ENCODE results near the gene PPP1R37.

The PPP1R37 gene

GRCh38 chr19:45158503-45159209, 65.7 kb downstream of the PPP1R37 start:
- POLR2A ChIA-PET (ENCODE audit: low non-redundant PET) = no interaction called here
- no peak for DNase-seq (ENCODE audit: low spot score)

GRCh38 chr19:45159210-45159970, 66.4 kb downstream of the PPP1R37 start:
- CTCF ChIA-PET = interaction anchor here (0.5 to 1.2 kb wide), 3 partner anchors 12 to 118 kb away, joined by 3 to 4 read pairs (median 4); no protein-coding TSS in a partner anchor
- H3K27ac ChIP-seq = peak overlapping the region; percentile 89
- DNase-seq (ENCODE audit: low spot score) = no peak
- POLR2A ChIA-PET (ENCODE audit: low non-redundant PET) = no interaction called here
- TF ChIP-seq CTCF (conservative IDR thresholded peaks at IDR 0.05; ENCODE audit: low read depth) = no peak

More at GRCh38 chr19:45158503-45159209, 65.7 kb downstream of the PPP1R37 start:
- CTCF ChIA-PET = interaction anchor here (0.5 kb wide), 1 partner anchor 12 kb away, joined by 4 read pairs; no protein-coding TSS in a partner anchor
- TF ChIP-seq CTCF (conservative IDR thresholded peaks at IDR 0.05; ENCODE audit: low read depth) = no peak
- H3K27ac ChIP-seq = no peak overlapping the region; the same call in 1 of the 2 replicates

GRCh38 chr19:45159971-45160324, 67.0 kb downstream of the PPP1R37 start:
- ChIA-PET CTCF (interaction anchor here (0.7 to 1.2 kb wide), 2 partner anchors 100 to 119 kb away, joined by 3 to 4 read pairs; no protein-coding TSS in a partner anchor), POLR2A (ENCODE audit: low non-redundant PET) (no interaction called here)
- no peak for TF ChIP-seq CTCF (conservative IDR thresholded peaks at IDR 0.05; ENCODE audit: low read depth)
- peak overlapping the region; percentile 89 for H3K27ac ChIP-seq
- no peak for DNase-seq (ENCODE audit: low spot score)

- no peak for TF ChIP-seq CTCF (conservative IDR thresholded peaks at IDR 0.05; ENCODE audit: low read depth)
- H3K27ac ChIP-seq = peak within 1 kb of the TSS; percentile 89
- ChIA-PET POLR2A (ENCODE audit: low non-redundant PET) (no interaction called here), CTCF (interaction anchor here (0.6 to 1.2 kb wide), 5 partner anchors 10 to 1736 kb away, joined by 3 to 6 read pairs (median 3); no protein-coding TSS in a partner anchor)
- DNase-seq (ENCODE audit: low spot score) = no peak
These were observed 68.1 kb downstream of the PPP1R37 start, which contains the start of gene NKPD1 for GRCh38 chr19:45160870-45161737. TSS of gene NKPD1 (minus strand) at chr19:45160982. CDS start at chr19:45160150, 832 bp downstream.

GRCh38 chr19:45161738-45162607, 69.0 kb downstream of the PPP1R37 start:
- no peak for DNase-seq (ENCODE audit: low spot score)
- ChIA-PET POLR2A (ENCODE audit: low non-redundant PET) (no interaction called here), CTCF (interaction anchor here (0.6 to 0.7 kb wide), 3 partner anchors 15 to 134 kb away, joined by 3 to 4 read pairs (median 3); no protein-coding TSS in a partner anchor)
- H3K27ac ChIP-seq = peak overlapping the region; percentile 89
- TF ChIP-seq CTCF (conservative IDR thresholded peaks at IDR 0.05; ENCODE audit: low read depth) = no peak
